Eye (tissue), 1 donor: ENCODE measurements around the gene TESK2.
"Not testable (repeated sequence)": the region's sequence is repeated elsewhere in the genome, so short reads cannot be mapped to it uniquely, and the experiment has no call there.

Source experiments
- DNase-seq: peaks from one replicate; pipeline ENCODE4 v3.0.0-alpha.2; 2015

The TESK2 gene

DNA sequence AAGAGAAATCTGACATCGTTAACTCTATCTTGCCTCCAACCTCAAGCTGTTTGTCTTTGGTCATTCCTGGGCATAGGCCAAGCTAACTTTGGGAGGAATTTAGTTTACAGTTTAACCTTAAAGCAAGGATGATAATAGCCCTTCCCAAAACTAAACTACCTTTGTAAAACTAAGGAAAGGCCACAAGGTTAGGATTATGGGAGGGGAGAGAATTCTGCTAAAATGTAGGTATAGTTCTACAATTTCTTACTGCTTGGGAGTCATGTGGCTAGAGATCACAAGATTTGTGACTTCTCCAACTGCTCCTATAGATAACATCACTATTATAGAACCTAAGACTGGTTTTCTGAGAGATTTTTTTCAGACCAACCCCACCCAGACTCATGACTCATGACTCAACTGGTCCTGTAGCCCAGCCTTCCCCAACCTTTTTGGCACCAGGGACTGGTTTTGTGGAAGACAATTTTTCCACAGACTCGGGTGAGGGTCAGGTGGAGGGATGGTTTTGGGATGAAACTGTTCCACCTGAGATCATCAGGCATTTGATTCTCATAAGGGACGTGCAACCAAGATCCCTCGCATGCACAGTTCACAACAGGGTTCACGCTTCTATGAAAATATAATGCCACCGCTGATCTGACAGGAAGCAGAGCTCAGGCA lies 80.0 kb downstream of the TESK2 start:
- no peak for DNase-seq

DNA sequence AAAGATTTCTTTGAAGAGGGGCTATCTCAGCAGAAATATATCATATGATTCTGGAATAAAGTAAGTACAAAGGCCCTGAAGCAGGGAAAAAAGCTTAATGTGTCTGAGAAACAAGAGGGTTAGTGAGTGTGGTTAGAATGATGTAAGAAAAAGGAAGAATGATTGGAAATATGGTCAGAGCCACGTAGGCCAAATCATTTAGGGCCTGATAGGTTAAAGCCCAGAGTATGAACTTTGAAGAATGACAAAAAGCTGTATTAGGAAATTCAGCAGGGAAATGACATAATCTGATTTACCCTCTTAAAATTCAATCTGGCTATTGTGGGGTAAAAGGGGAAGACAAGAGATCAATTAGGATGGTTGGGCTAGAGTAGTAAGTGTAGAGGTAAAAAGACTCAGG lies 81.7 kb downstream of the TESK2 start:
- no peak for DNase-seq

DNA sequence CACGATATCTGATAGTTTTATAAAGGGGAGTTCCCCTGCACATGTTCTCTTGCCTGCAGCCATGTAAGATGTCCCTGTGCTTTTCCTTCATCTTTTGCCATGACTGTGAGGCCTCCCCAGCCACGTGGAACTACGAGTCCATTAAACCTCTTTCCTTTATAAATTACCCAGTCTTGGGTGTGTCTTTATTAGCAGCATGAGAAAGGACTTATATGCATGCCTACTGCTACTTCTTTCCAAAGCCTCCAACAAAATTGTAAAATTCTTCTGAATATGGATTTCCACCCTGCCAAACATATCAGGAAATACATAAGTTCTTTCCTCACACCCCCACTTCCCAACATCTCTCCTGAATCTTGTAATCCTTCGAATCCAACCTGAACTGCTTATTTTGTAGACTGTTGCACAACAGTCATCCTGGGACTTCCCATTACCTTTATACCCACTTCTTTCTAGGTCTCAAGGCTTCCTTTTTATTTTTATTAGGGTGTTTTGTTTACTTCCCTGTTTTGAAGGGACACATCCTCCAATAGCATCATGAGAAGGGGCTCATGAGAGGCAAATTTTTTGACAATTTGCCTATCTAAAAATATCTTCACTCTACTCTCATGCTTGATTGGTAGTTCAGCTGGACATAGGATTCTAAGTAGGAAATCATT lies 83.2 kb downstream of the TESK2 start:
- no peak for DNase-seq

DNA sequence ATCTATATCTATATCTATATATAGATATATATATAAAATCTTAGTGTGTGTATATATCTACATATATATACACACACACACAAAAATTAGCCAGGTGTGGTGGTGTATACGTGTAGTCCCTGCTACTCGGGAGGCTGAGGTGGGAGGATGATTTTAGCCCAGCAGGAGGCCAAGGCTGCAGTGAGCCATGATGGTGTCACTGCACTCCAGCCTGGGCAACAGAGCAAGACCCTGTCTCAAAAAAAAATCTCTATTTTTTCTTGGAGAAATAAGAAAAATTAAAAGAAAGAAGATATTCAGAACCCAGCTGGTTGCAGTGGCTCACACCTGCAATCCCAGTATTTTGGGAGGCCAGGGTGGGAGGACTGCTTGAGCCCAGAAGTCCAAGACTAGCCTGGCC lies 85.3 kb downstream of the TESK2 start:
- no peak for DNase-seq

DNA sequence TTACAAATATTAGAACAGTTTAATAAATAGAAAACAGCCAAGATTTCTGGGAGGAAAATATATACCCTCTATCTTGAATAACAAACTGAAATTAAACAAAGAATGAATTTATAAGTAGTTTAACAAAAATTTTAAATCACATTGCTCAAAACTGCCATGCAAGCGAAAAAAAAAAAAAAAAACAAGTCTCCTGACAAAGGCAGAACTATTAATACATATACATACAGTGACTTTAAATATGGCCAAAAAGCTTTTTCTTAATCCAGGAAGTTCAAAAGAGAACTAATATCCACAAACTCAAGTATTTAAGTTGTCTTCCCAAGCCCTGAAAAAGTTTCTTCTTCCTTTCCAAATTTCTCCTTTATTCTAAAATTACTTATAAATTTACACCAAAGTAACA lies 87.2 kb downstream of the TESK2 start:
- no peak for DNase-seq

DNA sequence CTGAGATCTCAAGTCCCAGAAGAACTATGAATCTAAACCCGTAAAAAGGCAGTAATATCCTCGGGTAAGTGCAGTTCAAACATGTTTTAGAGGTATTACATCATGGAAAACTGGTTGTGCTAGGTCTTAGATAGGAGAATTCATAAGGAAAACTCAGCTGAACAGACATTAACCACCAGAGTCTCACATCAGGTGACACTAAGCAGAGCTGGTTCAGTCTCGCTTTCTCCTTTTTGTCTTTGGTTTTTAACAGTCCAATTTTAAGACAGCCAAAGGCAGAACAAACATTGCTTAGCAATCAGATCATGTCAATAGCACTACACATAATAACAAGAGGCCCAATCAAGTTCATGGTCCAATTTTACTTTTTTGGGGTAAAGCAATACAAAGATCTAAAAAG lies 87.7 kb downstream of the TESK2 start:
- DNase-seq = peak; percentile 6

DNA sequence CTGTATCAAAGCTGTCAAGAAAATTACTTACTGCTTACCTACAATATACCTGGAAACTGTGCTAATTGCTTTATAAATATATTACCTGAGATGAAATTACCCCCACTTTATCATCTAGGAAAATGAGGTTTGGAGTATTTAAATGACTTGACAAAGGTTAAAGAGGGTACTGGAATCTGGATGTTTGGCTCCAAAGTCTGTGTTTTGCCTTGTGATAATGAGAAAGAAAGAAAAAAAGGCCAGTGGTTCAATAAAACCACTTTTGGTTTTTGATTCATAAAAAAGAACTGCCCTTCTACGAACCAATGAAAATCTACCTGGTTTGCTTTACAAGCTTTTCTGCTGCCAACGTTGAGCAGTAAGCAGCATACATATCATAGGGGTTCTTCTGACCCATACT lies 89.4 kb downstream of the TESK2 start:
- no peak for DNase-seq

DNA sequence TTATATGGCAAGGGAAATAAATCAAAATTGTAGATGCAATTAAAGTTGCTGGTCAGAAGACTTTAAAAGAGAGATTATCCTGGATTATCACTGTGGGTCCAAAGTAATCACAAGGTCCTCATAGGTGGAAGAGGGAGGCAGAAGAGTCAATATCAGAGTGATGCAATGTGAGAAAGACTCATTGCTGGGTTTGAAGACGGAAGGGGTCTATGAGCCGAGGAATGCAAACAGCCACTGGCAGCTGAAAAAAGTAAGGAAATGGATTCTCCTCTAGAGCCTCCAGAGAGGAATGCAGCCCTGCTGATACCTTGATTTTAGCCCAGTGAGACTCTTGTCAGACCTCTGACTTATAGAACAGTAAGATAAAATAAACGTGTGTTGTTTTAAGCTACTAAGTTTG lies 90.9 kb downstream of the TESK2 start:
- no peak for DNase-seq

DNA sequence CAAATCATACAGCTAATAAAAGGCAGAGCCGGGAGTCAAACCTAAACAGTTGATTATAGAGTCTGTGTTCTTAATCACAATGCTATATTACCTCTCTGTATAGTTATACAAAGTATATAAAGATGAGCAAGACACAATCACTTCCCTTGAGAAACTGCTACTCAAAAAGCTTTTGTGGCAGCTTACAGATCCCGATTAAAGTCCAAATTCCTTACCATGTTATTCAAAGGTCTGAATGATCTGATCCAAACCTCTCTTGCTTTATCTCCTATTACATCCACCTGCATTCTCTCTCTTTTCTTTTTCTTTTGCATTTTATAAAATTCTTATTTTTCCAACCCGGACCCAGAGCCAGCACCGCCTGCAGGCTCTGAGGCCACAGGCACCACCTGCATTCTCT lies 93.7 kb downstream of the TESK2 start:
- no peak for DNase-seq

DNA sequence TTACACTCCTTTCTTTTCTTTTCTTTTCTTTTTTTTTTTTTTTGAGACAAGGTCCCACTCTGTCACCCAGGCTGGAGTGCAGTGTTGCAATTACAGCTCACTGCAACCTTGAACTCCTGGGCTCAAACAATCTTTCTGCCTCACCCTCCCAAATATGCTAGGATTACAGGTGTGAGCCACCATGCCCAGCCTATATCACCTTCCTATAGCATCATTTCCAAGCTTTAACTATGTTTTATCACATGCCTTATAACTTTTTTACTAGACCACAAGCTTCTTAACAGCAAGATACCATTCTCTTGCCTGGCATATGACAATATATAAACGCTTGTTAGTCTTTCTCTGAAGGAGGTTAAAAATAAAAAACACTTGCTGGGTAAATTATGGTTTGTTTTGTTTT lies 95.4 kb downstream of the TESK2 start:
- no peak for DNase-seq

DNA sequence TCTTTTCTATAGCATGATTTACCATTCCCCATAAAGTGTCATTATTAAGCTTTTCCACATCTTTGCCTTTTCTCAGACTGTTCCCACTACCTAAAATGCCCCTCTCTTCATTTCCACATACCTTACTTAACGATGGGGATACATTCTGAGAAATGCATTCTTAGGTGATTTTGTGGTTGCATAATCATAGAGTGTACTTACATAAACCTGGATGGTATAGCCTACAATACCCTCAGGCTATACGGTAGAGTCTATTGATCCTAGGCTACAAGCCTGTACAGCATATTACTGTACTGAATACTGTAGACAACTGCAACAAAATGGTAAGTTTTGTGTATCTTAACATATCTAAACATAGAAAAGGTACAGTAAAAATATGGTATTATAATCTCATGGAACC lies 95.9 kb downstream of the TESK2 start:
- no peak for DNase-seq

DNA sequence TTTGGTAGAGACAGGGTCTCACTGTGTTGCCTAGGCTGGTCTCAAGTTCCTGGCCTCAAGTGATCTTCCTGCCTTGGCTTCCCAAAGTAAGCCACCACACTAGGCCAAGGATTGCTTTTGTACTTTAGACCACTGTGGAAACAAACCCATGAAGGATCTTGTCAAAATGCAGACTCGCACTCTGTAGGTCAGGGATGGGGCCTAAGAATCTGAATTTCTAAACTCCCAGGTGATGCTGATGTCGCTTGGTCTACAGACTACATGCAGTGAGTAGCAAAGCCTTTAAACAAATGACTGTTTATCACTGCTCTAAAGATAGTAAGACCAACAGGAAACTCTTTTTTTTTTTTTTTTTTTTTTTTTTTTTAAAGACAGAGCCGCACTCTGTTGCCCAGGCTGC lies 96.6 kb downstream of the TESK2 start:
- DNase-seq = no peak

DNA sequence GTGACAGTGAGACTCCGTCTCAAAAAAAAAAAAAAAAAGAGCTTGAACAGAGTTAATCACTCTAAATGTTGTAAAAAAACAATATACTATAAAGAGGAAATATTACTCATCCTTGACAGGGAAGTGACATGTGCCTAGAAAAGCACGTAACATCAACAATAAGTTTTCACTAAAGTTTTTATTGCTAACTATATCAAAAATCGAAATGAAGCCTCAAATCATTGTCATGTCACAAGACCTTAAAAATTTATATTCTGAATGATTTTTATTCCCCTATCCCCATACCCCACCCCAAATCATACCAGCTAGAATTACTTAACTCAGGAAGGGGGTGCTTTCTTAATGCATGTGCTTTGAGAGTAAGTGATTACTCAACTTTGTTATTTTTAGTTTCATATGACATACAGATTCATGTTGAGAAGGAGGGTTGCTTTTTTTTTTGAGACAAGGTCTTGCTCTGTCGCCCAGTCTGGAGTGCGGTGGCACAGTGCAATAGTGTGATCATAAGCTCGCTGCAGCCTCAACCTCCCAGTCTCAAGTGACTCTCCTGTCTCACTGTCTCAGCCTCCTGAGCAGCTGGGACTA lies 97.2 kb downstream of the TESK2 start:
- DNase-seq = no peak

DNA sequence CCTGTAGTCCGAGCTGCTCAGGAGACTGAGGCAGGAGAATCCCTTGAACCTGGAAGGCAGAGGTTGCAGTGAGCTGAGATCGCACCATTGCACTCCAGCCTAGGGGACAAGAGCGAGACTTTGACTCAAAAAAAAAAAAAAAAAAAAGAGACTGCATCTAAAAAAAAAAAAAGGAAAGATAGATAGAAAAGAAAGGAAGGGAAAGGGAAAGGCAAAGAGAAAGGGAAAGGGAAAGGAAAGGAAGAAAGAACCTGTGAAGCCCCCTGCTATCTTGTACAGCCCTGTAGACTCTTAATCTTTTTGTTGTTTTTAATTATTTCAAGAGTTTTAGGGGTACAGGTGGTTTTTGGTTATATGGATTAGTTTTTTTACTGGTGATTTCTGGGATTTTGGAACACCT lies 104.7 kb downstream of the TESK2 start:
- no peak for DNase-seq

DNA sequence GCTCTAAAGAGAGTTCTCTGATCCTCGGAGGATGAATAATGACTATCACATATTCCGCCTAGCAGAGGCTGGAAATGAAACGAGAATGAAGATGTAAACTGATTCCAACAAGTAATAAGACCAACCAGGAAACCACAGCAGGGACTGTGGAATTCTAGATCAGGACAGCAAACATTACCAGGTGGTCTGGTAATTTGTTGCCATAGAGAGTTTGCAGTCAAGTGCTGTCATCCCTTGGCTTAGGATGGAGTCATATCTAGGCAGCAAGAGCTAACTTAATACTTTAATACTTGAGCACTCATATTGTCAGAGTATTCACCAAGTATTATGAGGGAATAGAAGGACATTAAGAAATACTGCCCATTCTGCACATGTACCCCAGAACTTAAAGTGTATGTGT lies 105.7 kb downstream of the TESK2 start:
- DNase-seq = no peak

DNA sequence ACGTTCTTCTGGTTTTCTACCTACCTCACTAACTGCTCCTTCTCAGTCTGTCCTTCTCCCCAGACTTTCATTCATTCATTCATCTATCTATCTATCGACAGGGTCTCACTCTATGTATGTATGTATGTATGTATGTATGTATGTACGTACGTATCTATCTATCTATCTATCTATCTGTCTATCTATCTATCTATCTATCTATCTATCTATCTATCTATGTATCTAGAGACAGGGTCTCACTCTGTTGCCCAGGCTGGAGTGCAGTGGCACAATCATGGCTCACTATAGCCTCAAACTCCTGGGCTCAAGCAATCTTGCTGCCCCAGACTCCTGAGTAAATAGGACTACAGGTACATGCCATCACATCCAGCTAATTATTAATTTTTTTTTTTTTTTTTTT lies 106.8 kb downstream of the TESK2 start:
- not testable (repeated sequence) for DNase-seq

DNA sequence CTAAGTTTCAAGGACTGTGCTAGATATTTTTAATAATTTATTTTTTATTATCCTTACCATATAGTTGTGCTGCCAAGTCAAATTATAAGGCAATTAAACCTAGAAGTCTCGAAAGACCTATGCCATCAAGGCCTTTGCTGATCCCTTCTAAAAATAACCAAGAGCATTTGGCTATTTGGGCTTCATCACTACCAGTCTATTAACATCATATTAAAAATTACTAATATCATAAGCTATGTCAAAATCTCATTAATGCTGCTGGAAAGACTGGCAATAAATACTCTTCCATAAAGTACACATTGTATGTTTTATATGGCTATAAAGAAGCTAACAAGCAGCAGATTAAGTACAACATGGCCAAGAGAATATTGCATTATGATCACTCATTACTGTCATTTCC lies 107.8 kb downstream of the TESK2 start:
- no peak for DNase-seq

DNA sequence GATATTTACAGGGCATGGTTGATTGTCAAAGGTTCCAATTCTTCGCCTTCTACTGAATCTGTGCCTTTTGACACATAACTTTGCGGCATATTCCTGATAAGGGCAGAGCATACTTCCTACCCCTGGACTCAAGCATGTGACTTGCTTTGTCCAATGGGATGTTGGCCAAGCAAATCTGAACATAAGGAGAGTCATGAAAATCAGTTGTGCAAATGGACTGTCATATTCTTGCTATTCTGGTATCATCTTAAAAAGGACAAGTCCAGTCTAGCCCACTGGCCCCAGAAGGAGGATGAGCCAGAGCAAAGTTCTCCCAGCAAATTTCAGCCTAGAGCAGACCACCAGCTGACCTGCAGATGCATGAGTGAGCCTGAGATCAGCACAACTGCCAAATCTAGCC lies 109.7 kb downstream of the TESK2 start:
- DNase-seq = no peak

DNA sequence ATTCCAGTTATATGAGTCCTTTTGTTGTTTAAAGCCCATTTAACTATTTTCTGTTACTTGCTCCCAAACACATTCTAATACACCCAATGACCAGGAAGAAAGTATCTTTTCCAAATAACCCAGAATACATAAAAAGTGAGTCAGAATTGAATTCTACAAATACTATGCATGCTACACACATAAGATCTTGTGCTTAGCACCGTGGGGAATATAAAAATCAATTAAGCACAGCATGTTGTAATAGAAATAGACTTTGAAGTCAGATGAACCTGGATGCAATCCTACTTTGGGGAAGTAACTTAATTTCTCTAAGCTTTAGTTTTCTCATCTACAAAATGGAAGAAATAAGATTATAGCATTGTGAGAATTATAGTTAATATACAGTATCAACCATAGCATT lies 110.2 kb downstream of the TESK2 start:
- DNase-seq = no peak

DNA sequence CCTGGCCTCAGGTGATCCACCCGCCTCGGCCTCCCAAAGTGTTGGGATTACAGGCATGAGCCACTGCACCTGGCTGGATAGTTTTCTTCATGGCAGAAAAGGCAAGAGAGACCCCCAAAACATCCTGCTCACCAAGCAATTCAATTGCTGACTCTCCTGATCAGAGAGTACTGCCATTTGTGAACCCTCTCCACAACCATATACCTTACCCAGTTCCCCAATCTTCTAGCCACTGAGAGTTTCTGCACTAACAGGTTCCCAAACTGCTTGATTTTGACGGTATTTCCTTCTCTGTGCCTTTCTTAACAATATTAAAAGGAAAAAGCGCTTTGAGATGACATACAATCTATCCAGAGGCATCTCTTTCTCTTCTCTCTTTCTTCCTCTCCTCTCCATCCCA lies 110.8 kb downstream of the TESK2 start:
- DNase-seq = no peak

DNA sequence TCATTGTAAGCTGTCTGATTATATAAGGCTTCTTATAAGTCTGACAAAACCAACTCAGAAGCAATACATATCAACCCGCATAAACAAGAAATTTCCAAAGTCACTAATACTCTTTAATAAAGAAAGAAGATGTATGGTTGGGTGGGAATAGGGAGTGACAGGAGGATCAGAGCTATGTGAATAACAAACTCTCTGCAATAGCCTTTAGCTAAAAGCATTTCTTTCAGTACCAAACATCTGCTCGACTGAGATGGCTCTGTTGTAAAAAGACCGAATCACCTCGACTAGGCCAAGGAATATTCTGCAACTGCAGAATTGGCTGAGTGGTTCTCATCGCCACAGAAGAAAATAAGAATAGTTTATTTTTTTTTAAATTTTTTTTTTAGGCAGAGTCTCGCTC lies 111.4 kb downstream of the TESK2 start:
- DNase-seq = no peak

DNA sequence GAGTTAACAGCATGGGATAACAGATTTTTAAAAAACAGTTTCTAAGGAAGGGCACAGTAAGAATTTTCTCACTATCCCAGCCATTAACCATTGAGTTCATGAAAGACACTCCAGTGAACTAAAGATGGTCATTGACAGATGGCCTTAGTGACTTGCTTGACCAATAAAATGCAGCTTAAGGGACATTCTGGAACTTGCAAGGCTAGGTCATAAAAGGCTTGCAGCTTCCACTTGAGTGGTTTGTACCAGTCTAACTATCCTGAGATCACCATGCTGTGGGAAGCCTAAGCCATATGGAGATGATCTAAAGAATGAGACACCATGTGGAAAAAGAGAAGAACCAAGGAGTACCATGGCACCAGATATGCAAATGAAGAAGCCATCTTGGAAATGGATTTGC lies 112.8 kb downstream of the TESK2 start:
- no peak for DNase-seq

DNA sequence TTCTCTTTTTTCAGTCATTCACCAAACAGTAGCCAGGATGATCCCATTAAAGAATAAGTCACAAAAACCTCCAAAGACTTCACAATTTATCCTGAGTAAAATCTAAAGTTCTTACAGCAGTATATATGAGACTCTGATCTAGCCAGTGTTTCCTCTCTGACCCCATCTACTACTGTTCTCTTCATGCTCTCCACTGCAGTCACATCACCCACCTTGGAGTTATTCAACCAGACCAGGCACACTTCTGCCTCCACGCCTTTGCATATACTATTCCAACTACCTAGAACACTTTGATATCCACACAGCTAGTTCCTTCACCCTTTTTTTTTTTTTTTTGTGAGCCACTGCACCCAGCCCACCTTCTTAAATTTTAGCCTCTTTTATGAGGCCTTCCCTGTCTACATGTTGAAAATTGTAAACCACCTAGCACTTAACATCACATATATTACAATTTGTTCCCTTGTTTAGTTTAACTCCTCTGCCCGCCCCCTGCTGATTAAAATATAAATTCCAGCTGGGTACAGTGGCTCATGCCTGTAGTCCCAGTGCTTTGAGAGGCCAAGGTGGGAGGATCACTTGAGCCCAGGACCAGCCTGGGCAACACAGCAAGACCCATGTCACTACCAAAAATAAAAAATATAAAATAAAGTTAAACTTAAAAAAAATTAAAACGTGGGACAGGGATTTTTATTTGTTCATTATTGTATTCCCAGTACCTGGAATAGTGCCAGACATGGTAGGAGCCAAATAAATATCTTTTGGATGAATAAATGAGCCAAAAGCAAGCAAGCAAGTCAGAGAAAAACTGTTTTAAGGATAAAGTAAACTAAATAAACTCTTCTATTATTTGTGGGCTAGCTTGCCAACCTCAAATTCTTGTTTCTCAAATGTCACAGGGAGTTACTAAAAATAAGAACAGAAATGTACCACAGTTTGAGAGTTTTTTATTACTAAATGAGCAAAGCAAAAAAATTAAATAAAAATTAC lies 115.6 kb downstream of the TESK2 start:
- DNase-seq = peak; percentile 20

DNA sequence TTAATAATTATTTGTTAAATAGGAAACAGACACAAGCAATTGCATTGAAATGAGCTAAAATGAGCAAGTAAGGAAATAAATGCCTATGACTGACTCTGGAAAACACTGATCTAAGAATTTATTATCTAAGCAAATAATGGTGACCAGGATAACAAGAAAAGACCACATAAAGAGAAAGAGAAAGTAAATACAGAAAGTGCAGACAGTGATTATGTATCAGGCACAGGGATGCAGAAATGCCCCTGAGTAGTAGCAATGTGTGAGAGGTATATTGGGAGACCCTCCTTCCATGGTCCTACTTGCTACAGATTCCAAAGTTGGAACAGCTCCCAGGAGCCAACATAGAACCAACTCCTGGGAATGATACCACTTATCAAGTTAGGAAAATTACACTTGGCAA lies 117.4 kb downstream of the TESK2 start:
- DNase-seq = no peak
